NOMO-1 treated with dmso at 0.1 percent for 144 hours (cell line): Measurements from ENCODE around the gene CRIM1.

ENCODE experiments used
- DNase-seq: peaks from one replicate; lab custom pipeline; 2025; ENCODE audit not compliant: unreplicated experiment; lab: John Stamatoyannopoulos, UW

CRIM1 gene

DNA sequence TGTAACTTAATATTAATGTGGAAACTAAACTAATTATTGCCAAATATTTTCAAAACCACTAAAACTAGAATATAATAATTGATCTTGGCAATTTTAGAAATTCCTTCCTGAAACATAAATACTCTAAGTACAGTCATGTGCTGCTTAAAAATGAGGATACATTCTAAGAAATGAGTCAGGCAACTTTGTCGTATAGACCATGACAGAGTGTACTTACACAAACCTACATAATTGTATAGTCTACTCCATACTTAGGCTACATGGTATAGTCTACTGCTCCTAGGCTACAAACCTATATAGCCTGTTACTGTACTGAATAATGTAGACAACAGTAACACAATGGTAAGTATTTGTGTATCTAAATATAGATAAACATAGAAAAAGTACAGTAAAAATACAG lies 214.8 kb downstream of the CRIM1 start:
- DNase-seq = no peak

- DNase-seq = no peak
These were observed 216.6 kb downstream of the CRIM1 start for GRCh38 chr2:36572054-36572718.

- DNase-seq = no peak
These were observed 217.1 kb downstream of the CRIM1 start for GRCh38 chr2:36572719-36573059.

GRCh38 chr2:36573165-36573564 lies 217.6 kb downstream of the CRIM1 start:
- DNase-seq = no peak

- DNase-seq = no peak
These were observed 219.0 kb downstream of the CRIM1 start for GRCh38 chr2:36574560-36574959.

DNA sequence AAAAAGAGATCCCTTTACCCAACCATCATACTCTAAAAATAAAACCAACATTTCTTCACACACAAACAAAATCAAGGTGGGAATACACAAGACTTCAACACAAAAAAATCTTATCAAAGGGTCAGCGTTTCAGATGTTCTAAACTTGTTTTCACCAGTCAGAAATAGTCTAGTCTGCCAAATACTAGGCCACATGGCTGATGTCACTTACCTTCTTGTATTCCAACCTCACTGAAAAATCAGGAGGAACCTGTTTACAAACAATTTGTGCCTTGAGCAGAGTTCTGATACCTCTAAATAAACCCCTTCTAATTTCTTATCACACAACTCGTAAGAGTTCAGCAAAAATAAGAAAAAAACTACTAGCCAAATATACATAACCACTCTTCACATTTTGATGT lies 222.3 kb downstream of the CRIM1 start:
- DNase-seq = no peak

DNA sequence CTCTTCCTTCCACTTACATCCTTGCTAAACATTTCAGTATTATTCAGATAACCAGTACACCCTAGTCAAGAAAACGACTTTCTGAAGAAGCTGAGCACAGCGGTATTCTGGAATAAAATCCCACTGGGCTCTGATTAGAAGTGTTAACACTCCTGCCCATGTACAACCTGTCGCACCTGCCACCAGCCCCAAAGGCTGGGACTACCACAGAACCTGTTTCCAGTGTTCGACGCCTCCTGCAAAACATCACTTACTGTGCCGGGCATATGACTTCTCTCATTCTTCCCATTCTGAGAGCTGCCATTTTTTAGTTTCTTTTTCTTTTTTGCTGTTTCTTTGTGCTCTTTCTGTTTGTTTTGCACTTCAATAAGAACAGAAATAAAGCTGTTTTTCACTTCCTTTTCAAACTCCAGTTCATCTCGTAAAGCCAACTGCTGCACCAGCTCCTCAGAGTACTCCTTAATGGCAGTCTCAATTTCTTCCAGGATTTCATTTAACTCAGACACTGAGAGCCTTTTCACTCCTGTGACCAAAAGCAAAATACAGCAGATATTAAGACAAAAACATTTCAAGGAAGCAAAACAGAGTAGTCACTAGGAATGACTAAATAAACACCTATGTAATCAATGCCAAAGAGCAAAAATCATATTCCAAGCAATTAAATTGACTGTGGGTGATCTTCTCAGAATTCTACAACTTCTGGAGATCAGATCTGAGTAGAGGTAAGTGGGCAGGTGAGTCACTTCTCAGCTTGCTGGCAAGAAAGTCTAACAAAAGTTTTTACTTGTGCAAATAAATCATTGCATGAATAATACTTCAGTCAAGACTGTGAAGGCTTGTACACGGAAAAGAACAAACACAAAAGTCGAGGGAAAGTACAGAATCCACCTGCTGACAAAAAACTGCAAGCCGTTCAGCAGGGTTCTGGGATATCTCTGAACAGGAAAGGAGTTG lies 223.0 kb downstream of the CRIM1 start:
- no peak for DNase-seq

- DNase-seq = no peak
These were observed 223.7 kb downstream of the CRIM1 start for GRCh38 chr2:36579297-36579664.

GRCh38 chr2:36582538-36582937 lies 227.0 kb downstream of the CRIM1 start:
- no peak for DNase-seq

DNA sequence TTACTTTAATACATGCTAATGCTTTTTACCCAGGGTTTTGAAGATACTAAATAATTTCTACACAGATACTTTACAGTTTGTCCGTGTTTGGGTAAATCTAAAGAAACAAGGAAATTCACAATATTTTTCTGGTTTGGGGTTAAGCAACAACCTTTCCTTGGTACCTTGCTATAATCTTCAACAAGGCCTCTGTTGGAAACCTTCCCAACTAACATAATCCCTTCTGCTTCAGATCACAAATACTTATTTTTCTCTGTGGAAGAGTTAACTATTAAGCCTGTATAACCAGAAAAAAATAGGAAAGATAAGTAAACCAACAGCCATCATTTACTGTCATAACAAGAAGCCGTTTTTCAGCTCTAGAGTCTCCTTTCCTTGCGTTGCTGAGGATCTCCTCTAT lies 227.4 kb downstream of the CRIM1 start:
- no peak for DNase-seq

GRCh38 chr2:36584148-36584794 lies 228.7 kb downstream of the CRIM1 start:
- DNase-seq = no peak

- DNase-seq = no peak
These were observed 231.1 kb downstream of the CRIM1 start for GRCh38 chr2:36586672-36587071.

DNA sequence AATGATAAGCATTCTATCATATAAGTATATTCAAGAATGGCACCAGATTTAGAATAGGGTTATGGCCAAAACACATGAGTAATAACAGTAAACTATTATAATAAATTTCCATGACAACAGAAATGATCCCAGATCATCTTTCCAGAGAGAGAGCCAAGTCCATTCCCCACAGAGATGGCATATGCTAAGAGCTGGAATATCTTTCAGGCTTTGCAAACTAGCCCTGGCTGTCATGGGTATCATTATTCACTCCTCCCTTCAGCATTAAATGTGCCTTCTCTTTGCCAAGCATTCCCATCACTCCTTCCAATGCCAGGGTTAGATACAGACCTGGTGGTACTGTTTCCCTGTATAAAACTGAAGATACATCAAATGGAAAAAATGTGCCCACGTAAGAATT lies 231.5 kb downstream of the CRIM1 start:
- no peak for DNase-seq

DNA sequence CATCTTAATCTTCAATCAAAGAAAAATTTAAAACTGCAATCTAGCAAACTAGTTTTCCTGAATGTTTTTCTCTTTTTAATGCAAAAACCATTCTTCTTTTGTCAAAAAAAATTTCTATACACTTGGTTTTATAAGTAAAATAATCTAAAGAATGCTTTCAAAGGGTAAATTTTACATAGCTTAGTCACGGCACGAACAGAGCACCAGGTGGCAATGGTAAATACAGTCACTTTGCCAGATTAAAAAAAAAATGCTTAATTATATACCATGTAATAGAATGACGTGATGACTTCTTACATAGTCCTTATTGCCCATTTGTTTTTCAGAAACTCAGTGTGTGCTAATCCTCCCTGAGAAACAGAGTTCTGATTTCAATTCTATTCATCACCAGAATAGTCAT lies 232.0 kb downstream of the CRIM1 start:
- no peak for DNase-seq

DNA sequence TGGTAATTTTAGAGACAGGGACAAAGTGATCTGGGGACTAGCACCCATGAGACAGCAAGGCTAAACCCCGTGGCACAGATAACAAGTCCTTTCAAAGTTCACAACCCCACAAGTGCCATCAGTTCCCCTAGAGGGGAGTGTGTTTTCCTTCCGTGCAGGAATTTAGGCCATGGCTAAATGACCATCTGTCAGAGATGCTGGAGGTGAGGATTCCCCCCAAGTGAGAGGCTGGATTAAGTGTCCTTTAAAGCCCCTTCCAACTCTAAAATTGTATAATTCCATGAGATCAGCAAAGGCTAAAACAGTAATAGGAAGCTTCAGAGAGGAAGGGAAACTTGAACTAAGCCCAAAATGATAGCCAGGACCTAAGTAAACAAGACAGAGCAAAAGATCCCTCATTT lies 233.7 kb downstream of the CRIM1 start:
- DNase-seq = no peak

GRCh38 chr2:36594849-36595248 lies 239.3 kb downstream of the CRIM1 start:
- no peak for DNase-seq

- DNase-seq = no peak
These were observed 240.8 kb downstream of the CRIM1 start for GRCh38 chr2:36596397-36596796.

DNA sequence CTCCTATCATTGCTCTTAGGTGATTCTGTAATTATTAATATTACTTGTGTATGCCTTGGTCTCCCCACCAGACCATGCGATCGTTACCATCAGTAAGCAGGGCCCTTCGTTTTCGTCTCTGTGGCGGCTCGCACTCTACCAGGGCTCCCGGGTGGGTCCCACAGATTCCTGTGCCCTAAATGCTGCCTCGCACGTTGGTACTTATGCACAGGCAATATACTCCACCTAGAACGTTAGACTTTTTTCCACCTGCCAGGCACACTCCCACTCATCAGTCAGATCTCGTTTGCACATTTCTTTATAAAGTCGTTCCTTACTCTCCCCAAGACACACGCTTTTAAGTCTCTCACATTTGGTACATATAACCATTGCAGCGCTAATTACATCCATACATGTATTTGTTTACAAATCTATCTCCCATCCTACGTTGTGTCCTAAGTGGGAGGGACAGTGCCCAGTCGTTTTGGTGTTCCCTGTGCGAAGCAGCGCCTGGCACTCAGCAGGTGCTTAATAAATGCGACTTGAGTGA lies 241.5 kb downstream of the CRIM1 start:
- no peak for DNase-seq

DNA sequence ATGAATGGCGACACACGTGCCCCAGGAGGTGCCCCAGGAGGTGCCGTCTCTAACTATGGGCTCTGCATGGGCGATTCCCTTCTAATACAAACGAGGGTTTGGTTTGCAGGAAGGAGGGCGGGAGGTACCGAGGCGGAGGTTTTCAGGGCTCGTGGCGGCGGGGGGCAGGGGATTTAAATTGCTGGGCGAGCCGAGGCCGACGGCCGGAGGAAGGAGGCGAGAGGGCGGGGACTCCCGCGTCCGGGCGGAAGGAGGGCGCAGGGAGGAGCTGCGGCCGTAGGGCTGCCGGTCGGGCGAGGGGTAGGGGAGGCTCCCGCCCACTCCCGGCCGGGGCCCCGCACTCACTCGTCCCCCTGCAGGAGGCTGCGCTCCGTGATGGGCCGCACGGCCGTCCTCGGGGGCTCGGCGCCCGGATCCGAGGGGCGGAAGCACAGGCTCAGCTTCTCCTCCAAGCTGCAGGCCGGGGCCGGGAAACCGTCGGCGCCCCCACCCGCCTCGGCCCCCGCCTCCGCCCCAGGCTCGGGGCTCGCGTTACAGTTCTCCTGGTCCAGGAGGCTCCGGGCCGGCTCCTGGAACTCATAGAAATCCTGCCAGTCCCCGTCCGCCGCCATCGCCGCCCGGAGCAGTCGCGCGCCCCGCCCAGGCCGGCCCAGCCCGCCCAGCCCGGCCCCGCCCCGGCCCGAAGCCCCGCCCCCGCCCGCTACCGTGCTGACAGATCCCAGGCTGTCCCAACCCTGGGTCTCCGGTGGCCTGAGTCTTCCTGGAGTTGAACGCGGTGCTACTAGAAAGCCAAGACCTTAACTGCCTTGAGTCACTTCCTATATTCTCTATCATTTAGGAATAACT lies 242.2 kb downstream of the CRIM1 start, which contains the start of gene FEZ2:
FEZ2 (minus strand) TSS at position 637 of the 846 bp plus-strand sequence; CDS start at position 611, 26 bp downstream.
- peak; percentile 62 for DNase-seq
